Nephron (organoid): ENCODE results near the gene ASPN.

Source experiments
- H3K27ac Mint-ChIP-seq, 3 experiments: 2 replicates each; pipeline ENCODE4 v1.8.0; 2020; ENCODE audit warnings: mixed read lengths in 3 of 3, mild to moderate bottlenecking in 2 of 3, moderate library complexity in 1 of 3
- H3K27me3 Mint-ChIP-seq: 2 replicates; pipeline ENCODE4 v1.8.0; 2021; ENCODE audit warnings: low read depth, mild to moderate bottlenecking, moderate library complexity, mixed read lengths
- H3K36me3 Mint-ChIP-seq: 2 replicates; pipeline ENCODE4 v1.8.0; 2020; ENCODE audit warnings: low read depth, mixed read lengths
- H3K4me1 Mint-ChIP-seq: 2 replicates; pipeline ENCODE4 v1.8.0; 2020; ENCODE audit warnings: mixed read lengths
- H3K4me3 Mint-ChIP-seq, 3 experiments: 2 replicates each; pipeline ENCODE4 v1.8.0; 2020; ENCODE audit warnings: mild to moderate bottlenecking in 3 of 3, mixed read lengths in 3 of 3, moderate library complexity in 2 of 3
- H3K9me3 Mint-ChIP-seq: 2 replicates; pipeline ENCODE4 v1.8.0; 2020; ENCODE audit warnings: mixed read lengths
- CTCF ChIP-seq, 3 experiments: fragments of 200-600 bp; sonication (generic); IDR thresholded peaks; one replicate each; pipeline ENCODE4 v1.5.0; 2021; ENCODE audit warnings: antibody characterized with exemption in 3 of 3; ENCODE audit not compliant: unreplicated experiment in 3 of 3

Gene ASPN

GRCh38 chr9:92482329-92482728 lies at the start of gene ASPN:
ASPN (minus strand) TSS chr9:92482506.
- Mint-ChIP-seq H3K4me3 (peak within 1 kb of the TSS in 2 of 3 experiments; percentile 77 to 80), H3K4me1 (peaks cover 45% of the 10 kb centered on the region), H3K27me3 (no peaks in the 10 kb centered on the region), H3K36me3 (no peaks in the 10 kb centered on the region), H3K9me3 (no peaks in the 10 kb centered on the region), H3K27ac (peak within 1 kb of the TSS; percentile 82 to 95 (median 89))
- TF ChIP-seq CTCF (IDR thresholded peaks at IDR 0.05; ENCODE audit: unreplicated experiment in 3 of 3), result no peak

- H3K4me3 Mint-ChIP-seq, result no peak overlapping the region
- H3K27ac Mint-ChIP-seq, result no peak overlapping the region
- no peaks in the 10 kb centered on the region for H3K27me3 Mint-ChIP-seq
- peaks cover 19% of the 10 kb centered on the region for H3K9me3 Mint-ChIP-seq
- H3K36me3 Mint-ChIP-seq, result peaks cover 9% of the 10 kb centered on the region
- no peak for TF ChIP-seq CTCF (IDR thresholded peaks at IDR 0.05; ENCODE audit: unreplicated experiment in 3 of 3)
- peaks cover 12% of the 10 kb centered on the region for H3K4me1 Mint-ChIP-seq
These were observed 48.6 kb upstream of the ASPN start for GRCh38 chr9:92530893-92531292.

GRCh38 chr9:92529124-92529523 lies 46.8 kb upstream of the ASPN start:
- TF ChIP-seq CTCF (IDR thresholded peaks at IDR 0.05; ENCODE audit: unreplicated experiment in 3 of 3), result no peak
- Mint-ChIP-seq H3K4me3 (no peak overlapping the region), H3K4me1 (peaks cover 4% of the 10 kb centered on the region), H3K36me3 (peaks cover 9% of the 10 kb centered on the region), H3K27me3 (no peaks in the 10 kb centered on the region), H3K27ac (no peak overlapping the region), H3K9me3 (peaks cover 19% of the 10 kb centered on the region)

DNA sequence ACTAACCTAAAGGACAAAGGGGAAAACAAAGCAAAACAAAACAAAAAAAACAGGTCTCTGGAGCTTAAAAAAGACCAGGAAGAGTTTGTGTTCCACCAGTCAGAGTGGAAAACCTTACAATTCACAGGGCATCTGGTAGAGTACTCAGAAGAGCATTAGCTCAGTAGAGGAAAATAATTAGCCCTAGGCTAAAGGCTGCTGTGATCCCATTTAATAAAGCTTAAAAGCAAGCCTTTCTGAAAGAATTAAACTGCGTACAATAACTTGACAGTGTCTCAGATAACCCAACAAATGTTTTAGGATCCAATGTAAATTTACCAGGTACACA lies 46.2 kb upstream of the ASPN start:
- Mint-ChIP-seq H3K27me3 (no peaks in the 10 kb centered on the region), H3K4me1 (peaks cover 4% of the 10 kb centered on the region), H3K36me3 (peaks cover 9% of the 10 kb centered on the region), H3K4me3 (no peak overlapping the region), H3K27ac (peak overlapping the region in 2 of 3 experiments; percentile 79 to 81), H3K9me3 (peaks cover 19% of the 10 kb centered on the region)
- no peak for TF ChIP-seq CTCF (IDR thresholded peaks at IDR 0.05; ENCODE audit: unreplicated experiment in 3 of 3)

GRCh38 chr9:92527832-92528521 lies 45.7 kb upstream of the ASPN start:
- TF ChIP-seq CTCF (IDR thresholded peaks at IDR 0.05; ENCODE audit: unreplicated experiment in 3 of 3), result no peak
- peak overlapping the region; percentile 41 to 81 (median 79) for H3K27ac Mint-ChIP-seq
- H3K4me3 Mint-ChIP-seq, result no peak overlapping the region
- peaks cover 4% of the 10 kb centered on the region for H3K4me1 Mint-ChIP-seq
- no peaks in the 10 kb centered on the region for H3K27me3 Mint-ChIP-seq
- H3K9me3 Mint-ChIP-seq, result peaks cover 16% of the 10 kb centered on the region
- H3K36me3 Mint-ChIP-seq, result peaks cover 5% of the 10 kb centered on the region

GRCh38 chr9:92527291-92527828 lies 45.1 kb upstream of the ASPN start:
- TF ChIP-seq CTCF (IDR thresholded peaks at IDR 0.05; ENCODE audit: unreplicated experiment in 3 of 3), result no peak
- Mint-ChIP-seq H3K4me3 (no peak overlapping the region), H3K9me3 (peaks cover 15% of the 10 kb centered on the region), H3K36me3 (peaks cover 3% of the 10 kb centered on the region), H3K27me3 (no peaks in the 10 kb centered on the region), H3K27ac (no peak overlapping the region), H3K4me1 (peaks cover 4% of the 10 kb centered on the region)
